GM12872 (cell line): ENCODE data around the gene KIAA1217.

Source experiments
- TF ChIP-seq, protein P1 (sequence below): IDR thresholded peaks from 3 replicates; pipeline ENCODE4 v1.5.1; 2011; ENCODE audit warnings: low read depth, mild to moderate bottlenecking, low read length, moderate library complexity; ENCODE audit not compliant: insufficient read depth

KIAA1217 gene

DNA sequence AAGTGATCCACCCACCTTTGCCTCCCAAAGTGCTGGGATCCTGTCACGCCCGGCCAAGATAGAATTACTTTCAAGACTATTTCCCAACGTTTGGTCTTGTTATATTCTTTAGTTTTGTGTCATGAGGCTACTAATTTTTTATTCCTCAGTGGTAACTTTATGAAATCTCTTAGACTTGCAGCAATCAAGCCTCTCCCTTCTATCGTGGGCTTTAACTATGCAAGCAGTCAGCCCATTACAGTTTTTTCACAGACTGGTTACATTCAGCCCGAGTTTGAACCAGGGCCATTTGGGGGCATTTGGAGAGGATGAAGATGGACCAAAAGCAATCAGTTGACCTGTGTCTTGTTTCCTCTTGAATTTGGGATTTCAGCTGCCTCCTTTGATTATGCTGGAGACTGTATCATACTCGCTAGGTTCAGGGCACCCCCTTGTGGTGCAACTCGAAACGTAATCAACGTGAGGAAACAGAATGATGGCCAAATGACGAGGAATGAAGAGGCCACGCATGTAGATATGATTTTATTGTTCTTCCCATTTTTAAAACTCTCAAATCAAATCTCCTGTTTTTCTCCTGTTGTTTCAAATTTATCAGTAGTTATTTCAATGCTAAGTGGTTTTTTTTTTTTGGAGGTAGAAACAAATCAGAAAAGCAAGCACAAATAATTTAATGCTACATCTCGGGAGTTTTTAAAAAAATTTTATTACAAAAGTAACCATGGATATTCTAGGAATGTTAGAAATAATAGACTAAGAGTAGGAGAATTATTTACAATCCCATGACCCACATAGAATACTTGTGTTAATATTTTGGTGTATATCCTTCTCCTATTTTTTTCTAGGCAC, 151.6 kb downstream of the KIAA1217 start:
- TF ChIP-seq, protein P1, sequence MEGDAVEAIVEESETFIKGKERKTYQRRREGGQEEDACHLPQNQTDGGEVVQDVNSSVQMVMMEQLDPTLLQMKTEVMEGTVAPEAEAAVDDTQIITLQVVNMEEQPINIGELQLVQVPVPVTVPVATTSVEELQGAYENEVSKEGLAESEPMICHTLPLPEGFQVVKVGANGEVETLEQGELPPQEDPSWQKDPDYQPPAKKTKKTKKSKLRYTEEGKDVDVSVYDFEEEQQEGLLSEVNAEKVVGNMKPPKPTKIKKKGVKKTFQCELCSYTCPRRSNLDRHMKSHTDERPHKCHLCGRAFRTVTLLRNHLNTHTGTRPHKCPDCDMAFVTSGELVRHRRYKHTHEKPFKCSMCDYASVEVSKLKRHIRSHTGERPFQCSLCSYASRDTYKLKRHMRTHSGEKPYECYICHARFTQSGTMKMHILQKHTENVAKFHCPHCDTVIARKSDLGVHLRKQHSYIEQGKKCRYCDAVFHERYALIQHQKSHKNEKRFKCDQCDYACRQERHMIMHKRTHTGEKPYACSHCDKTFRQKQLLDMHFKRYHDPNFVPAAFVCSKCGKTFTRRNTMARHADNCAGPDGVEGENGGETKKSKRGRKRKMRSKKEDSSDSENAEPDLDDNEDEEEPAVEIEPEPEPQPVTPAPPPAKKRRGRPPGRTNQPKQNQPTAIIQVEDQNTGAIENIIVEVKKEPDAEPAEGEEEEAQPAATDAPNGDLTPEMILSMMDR, result peak; percentile 70

GRCh38 chr10:24363070-24363469, 154.1 kb downstream of the KIAA1217 start:
- TF ChIP-seq, protein P1, result no peak

DNA sequence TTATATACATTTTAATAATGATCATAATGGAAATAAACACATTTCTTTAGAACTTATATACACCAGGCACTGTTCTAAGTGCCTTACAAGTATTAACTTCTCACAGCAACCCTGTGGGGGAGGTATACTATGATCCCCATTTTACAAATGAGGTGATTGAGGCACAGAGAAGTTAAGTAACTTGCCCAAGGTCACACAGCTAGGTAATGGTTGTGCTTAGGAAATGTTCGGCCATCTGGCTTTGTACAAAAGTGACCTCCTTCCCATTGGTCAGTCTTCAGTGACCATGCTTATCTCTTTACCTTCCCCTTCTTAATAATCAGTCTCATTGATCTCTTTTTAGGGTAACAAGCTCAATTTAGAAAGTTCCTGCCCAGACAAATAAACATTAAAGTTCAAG, 158.8 kb downstream of the KIAA1217 start:
- TF ChIP-seq, protein P1, result no peak

GRCh38 chr10:24370877-24371276, 161.9 kb downstream of the KIAA1217 start:
- TF ChIP-seq, protein P1, result no peak

DNA sequence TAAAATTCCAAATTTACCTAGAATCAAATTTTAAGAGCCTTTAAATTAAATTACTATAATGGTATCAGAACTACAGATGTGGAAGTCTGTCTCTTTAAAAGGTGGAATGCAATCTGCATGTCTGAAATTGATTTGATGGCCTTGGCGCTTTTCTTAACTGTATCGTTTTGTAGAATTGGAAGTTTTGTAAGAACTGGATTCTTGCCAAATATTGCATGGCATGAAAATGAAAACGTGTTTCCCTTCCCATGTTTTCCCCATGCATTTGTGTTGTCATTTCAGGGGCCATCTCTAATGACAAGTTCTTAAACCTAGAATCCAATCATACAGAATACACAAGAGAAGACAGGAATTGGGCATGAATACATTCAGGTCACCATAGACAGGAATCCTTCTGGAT, 162.5 kb downstream of the KIAA1217 start:
- TF ChIP-seq, protein P1, result no peak

- TF ChIP-seq, protein P1, result no peak
These were observed 165.4 kb downstream of the KIAA1217 start for GRCh38 chr10:24374134-24374915.

- TF ChIP-seq, protein P1, result no peak
These were observed 166.6 kb downstream of the KIAA1217 start for GRCh38 chr10:24375510-24375909.
